ENCODE results near the gene TRIM31. TPM values are rescaled to one million over a fixed set of nuclear protein-coding genes. Genes with fewer than 3 reads are reported as not detected.

The TRIM31 gene
- total RNA-seq, 1 donor from 2014 or later = 0.35 TPM

- H3K27me3 ChIP-seq = peaks cover 5% of the 10 kb centered on the region
- no peak for ATAC-seq
- TF ChIP-seq CTCF (IDR thresholded peaks at IDR 0.05) = no peak
Measured at GRCh38 chr6:30150671-30151395, 37.9 kb upstream of the TRIM31 start.

DNA sequence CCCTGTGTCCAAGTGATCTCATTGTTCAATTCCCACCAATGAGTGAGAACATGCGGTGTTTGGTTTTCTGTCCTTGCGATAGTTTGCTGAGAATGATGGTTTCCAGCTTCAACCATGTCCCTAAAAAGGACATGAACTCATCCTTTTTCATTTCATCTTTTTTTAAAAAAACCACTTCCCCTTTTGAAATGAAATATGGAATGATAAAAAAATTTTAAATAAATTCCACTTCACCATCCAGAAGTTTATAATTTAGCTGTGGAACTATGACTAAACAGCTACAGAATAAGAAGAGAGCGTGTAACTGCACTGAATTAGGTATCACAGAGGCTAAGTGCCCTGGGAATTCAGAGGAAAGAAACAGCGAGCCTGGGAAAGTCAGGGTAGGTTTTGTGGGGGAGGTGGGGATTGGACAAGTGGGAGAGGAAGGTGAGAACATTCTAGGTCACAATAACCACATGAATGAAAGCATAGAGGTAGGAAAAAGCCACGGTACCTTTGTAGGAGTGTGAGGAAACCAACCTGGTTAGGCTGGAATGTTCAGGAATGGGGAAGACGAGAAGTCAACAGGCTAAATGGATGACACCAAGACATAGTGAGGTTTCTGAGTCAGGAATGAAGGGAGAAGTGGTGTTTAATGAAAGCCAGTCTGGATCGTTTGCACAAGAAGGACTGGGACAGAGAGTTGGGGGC is 37.1 kb upstream of the TRIM31 start:
- no peaks in the 10 kb centered on the region for H3K4me1 ChIP-seq
- H3K27ac ChIP-seq = no peak overlapping the region
- no peak overlapping the region for H3K4me3 ChIP-seq
- H3K9me3 ChIP-seq = no peaks in the 10 kb centered on the region
- TF ChIP-seq CTCF (IDR thresholded peaks at IDR 0.05) = no peak
- H3K36me3 ChIP-seq = no peaks in the 10 kb centered on the region
- no peak for DNase-seq
- intact Hi-C loops (cut with DNase I) = no loop called here
- H3K27me3 ChIP-seq = peaks cover 5% of the 10 kb centered on the region
- no peak for ATAC-seq

More at GRCh38 chr6:30150671-30151395, 37.9 kb upstream of the TRIM31 start:
- H3K4me1 ChIP-seq = peaks cover 3% of the 10 kb centered on the region
- H3K27ac ChIP-seq = no peak overlapping the region
- H3K9me3 ChIP-seq = no peaks in the 10 kb centered on the region
- H3K4me3 ChIP-seq = no peak overlapping the region
- H3K36me3 ChIP-seq = no peaks in the 10 kb centered on the region
- DNase-seq = no peak
- intact Hi-C loops (cut with DNase I) = no loop called here

GRCh38 chr6:30149234-30149633 is 36.3 kb upstream of the TRIM31 start:
- no peak for TF ChIP-seq CTCF (IDR thresholded peaks at IDR 0.05)
- Histone ChIP-seq H3K27me3 (peaks cover 5% of the 10 kb centered on the region), H3K27ac (no peak overlapping the region), H3K4me1 (no peaks in the 10 kb centered on the region), H3K4me3 (no peak overlapping the region), H3K36me3 (no peaks in the 10 kb centered on the region), H3K9me3 (no peaks in the 10 kb centered on the region)
- ATAC-seq (no peak), DNase-seq (no peak)
- intact Hi-C loops (cut with DNase I) = no loop called here

GRCh38 chr6:30147096-30147495 is 34.2 kb upstream of the TRIM31 start:
- Histone ChIP-seq H3K27me3 (peaks cover 5% of the 10 kb centered on the region), H3K4me1 (no peaks in the 10 kb centered on the region), H3K27ac (no peak overlapping the region), H3K36me3 (no peaks in the 10 kb centered on the region), H3K9me3 (no peaks in the 10 kb centered on the region), H3K4me3 (no peak overlapping the region)
- no peak for TF ChIP-seq CTCF (IDR thresholded peaks at IDR 0.05)
- ATAC-seq (no peak), DNase-seq (no peak)
- intact Hi-C loops (cut with DNase I) = no loop called here

DNA sequence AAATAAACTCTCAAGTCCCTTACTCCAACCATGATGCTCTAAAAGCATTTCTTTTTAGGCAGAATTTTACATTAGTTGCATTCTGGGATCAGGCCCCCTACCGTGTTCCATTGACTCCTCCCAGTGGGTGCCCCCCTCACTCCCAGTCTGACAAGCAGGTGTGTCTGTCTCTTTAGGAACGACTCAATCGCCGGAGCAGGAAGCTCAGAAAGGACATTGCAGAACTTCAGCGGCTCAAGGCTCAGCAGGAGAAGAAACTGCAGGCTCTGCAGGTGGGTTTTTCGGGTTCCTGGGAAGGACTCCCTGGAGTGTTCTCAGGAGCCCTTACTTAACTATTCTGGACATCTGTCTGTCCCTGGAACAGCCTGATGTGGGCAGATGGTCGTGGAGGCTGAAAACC is 32.9 kb upstream of the TRIM31 start:
- Histone ChIP-seq H3K27ac (no peak overlapping the region), H3K9me3 (no peaks in the 10 kb centered on the region), H3K27me3 (peaks cover 5% of the 10 kb centered on the region), H3K4me3 (no peak overlapping the region), H3K4me1 (no peaks in the 10 kb centered on the region), H3K36me3 (no peaks in the 10 kb centered on the region)
- intact Hi-C loops (cut with DNase I) = no loop called here
- no peak for TF ChIP-seq CTCF (IDR thresholded peaks at IDR 0.05)
- ATAC-seq (no peak), DNase-seq (no peak)

Data from upper lobe of right lung (tissue), 1 donor.